ENCODE results near the gene MAGEA4. TPM values are rescaled to one million over a fixed set of nuclear protein-coding genes. Genes with fewer than 3 reads are reported as not detected.

MAGEA4 gene
- total and polyA plus RNA-seq, 2 donors (not counting 3 experiments of a cell fraction or from before 2014, with no cell fraction given) = not detected

- dilution Hi-C loops (cut with MboI; ENCODE audit: extremely low pct_ligation_motif_present, low sequenced_read_pairs) (no loop called here), intact Hi-C loops (cut with micrococcal nuclease) (no loop called here)
- DNase-seq (ENCODE audit: low read depth, low spot score) (no peak), FAIRE-seq (no peak)
- ChIA-PET CTCF (no interaction called here), POLR2A (no interaction called here)
- H3K9ac ChIP-seq (replicated peaks; ENCODE audit: extremely low read depth, insufficient read depth, low read length) = no peak overlapping the region
- no peak overlapping the region for H3K27ac ChIP-seq (ENCODE audit: insufficient read depth, low read depth, low read length)
- H2AFZ ChIP-seq (ENCODE audit: low read depth, low read length) = no peak overlapping the region
- no TSS peak for BruUV-seq (replicated peaks)
- H4K20me1 ChIP-seq (replicated peaks; ENCODE audit: control insufficient read depth, extremely low read depth, insufficient read depth, low read length) = no peaks in the 10 kb centered on the region
- H3K4me2 ChIP-seq (ENCODE audit: insufficient read depth, low read length) = no peak overlapping the region
- H3K36me3 ChIP-seq (ENCODE audit: control insufficient read depth in 2 of 2, extremely low read depth in 1 of 2, insufficient read depth in 2 of 2, low read length in 2 of 2) = no peaks in the 10 kb centered on the region
- no peak overlapping the region for H3K4me3 ChIP-seq (replicated peaks in 1 of 3; ENCODE audit: insufficient read depth in 1 of 3, low read depth in 1 of 3, low read length in 3 of 3)
- no peaks in the 10 kb centered on the region for H3K9me3 ChIP-seq (replicated peaks; ENCODE audit: control insufficient read depth, insufficient read depth, low read length)
- peaks cover 18% of the 10 kb centered on the region for H3K4me1 ChIP-seq (ENCODE audit: control insufficient read depth, extremely low read depth, insufficient read depth, low read length)
- H3K79me2 ChIP-seq (ENCODE audit: control insufficient read depth, insufficient read depth, low read length) = no peaks in the 10 kb centered on the region
- no peaks in the 10 kb centered on the region for H3K9me1 ChIP-seq (replicated peaks; ENCODE audit: control insufficient read depth, extremely low read depth, insufficient read depth, low read length)
- TF ChIP-seq FOS (IDR thresholded peaks at IDR 0.05; ENCODE audit: borderline replicate concordance, insufficient read depth, low read length) (no peak), POLR2AphosphoS5 (IDR thresholded peaks at IDR 0.05; ENCODE audit: insufficient read depth, low read depth, low read length) (no peak), GATA2 (IDR thresholded peaks at IDR 0.05; ENCODE audit: insufficient read depth, insufficient read length, low read depth, low read length) (no peak), JUN (IDR thresholded peaks at IDR 0.05; ENCODE audit: borderline replicate concordance, insufficient read depth, insufficient read length, low read depth) (no peak), MAX (IDR thresholded peaks at IDR 0.05; ENCODE audit: insufficient read depth, insufficient read length) (no peak), POLR2A (IDR thresholded peaks at IDR 0.05; ENCODE audit: low read depth, low read length) (no peak), CTCF (IDR thresholded peaks at IDR 0.05; ENCODE audit: extremely low read depth in 1 of 2, insufficient read depth in 1 of 2, low read depth in 1 of 2, low read length in 2 of 2) (no peak), MYC (IDR thresholded peaks at IDR 0.05; ENCODE audit: low read depth, low read length) (no peak), EZH2 (IDR thresholded peaks at IDR 0.05; ENCODE audit: borderline replicate concordance, low read depth, low read length, severe bottlenecking) (no peak)
- H3K27me3 ChIP-seq (ENCODE audit: control insufficient read depth in 2 of 2, insufficient read depth in 2 of 2, low read length in 2 of 2) = no peaks in the 10 kb centered on the region
These were observed 37.2 kb upstream of the MAGEA4 start for GRCh38 chrX:151875270-151876026.
